ENCODE measurements around the gene OR6C4. TPM values are rescaled to one million over a fixed set of nuclear protein-coding genes. Genes with fewer than 3 reads are reported as not detected.
A peak's percentile ranks its signal among the peaks of the same experiment; 100 is the strongest.
"Not testable (repeated sequence)": the region's sequence is repeated elsewhere in the genome, so short reads cannot be mapped to it uniquely, and the experiment has no call there.

OR6C4 gene
- total RNA-seq (not detected), polyA plus RNA-seq (not detected)

- no peak within 1 kb of the TSS for H3K27ac ChIP-seq (ENCODE audit: insufficient read depth, low read length, poor library complexity, severe bottlenecking)
- Mint-ChIP-seq H3K27me3 (peaks cover 28% of the 10 kb centered on the region), H3K4me1 (no peaks in the 10 kb centered on the region)
Measured at GRCh38 chr12:55549302-55549701, at the start of gene OR6C4. Gene OR6C4, plus strand, starts transcription at chr12:55549602. Its CDS starts 1,625 bp downstream, at chr12:55551227.

DNA sequence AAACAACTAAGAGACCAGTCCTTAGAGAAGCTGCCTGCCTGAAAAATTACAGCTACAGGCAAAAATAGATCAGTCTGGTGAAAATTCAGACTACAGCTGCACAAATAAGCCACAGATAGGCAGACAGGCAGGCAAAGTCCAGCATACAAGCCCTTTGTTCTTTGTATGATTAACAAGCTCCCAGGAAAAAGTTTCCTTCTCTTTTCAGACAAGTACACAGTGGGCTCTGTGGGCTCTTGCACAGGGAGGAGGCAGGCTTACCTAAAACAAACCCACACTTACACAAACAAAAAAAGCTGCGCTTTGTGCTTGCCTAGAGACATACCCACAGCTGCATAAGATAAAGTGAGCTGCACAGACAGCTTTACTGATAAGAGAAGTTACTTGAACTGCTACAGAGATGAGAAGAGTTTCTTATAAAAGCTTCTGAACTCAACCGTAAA lies 49.6 kb upstream of the OR6C4 start:
- no peak overlapping the region for H3K4me3 Mint-ChIP-seq
- H3K27ac ChIP-seq (ENCODE audit: insufficient read depth, low read length, poor library complexity, severe bottlenecking): no peak overlapping the region
- DNase-seq (no peak), ATAC-seq (ENCODE audit: low read depth in 2 of 2) (no peak)
- H3K27me3 Mint-ChIP-seq: no peaks in the 10 kb centered on the region
- H3K36me3 ChIP-seq (ENCODE audit: control insufficient read depth, insufficient read depth, low read length): no peaks in the 10 kb centered on the region
- no peaks in the 10 kb centered on the region for H3K9me3 ChIP-seq (ENCODE audit: control insufficient read depth in 2 of 2, low read length in 2 of 2)
- no peaks in the 10 kb centered on the region for H3K4me1 ChIP-seq (ENCODE audit: control insufficient read depth, insufficient read depth, low read length, poor library complexity, severe bottlenecking)
- H3K36me3 Mint-ChIP-seq: no peaks in the 10 kb centered on the region
- peaks cover 0 to 1% (median 0%) of the 10 kb centered on the region in 7 donors for H3K9me3 Mint-ChIP-seq
- no peak overlapping the region for H3K4me3 ChIP-seq (ENCODE audit: low read depth, low read length)
- no peaks in the 10 kb centered on the region for H3K4me1 Mint-ChIP-seq
- H3K27ac Mint-ChIP-seq: no peak overlapping the region
- H3K27me3 ChIP-seq (ENCODE audit: control insufficient read depth, insufficient read depth, low read length): peaks cover 5% of the 10 kb centered on the region

More at GRCh38 chr12:55549302-55549701, at the start of gene OR6C4:
- Histone ChIP-seq H3K9me3 (ENCODE audit: control insufficient read depth in 2 of 2, low read length in 2 of 2) (no peaks in the 10 kb centered on the region), H3K27me3 (ENCODE audit: control insufficient read depth, insufficient read depth, low read length) (peaks cover 2% of the 10 kb centered on the region), H3K36me3 (ENCODE audit: control insufficient read depth, insufficient read depth, low read length) (no peaks in the 10 kb centered on the region), H3K4me1 (ENCODE audit: control insufficient read depth, insufficient read depth, low read length, poor library complexity, severe bottlenecking) (no peaks in the 10 kb centered on the region), H3K4me3 (ENCODE audit: low read depth, low read length) (no peak within 1 kb of the TSS)
- Mint-ChIP-seq H3K4me3 (no peak within 1 kb of the TSS), H3K36me3 (no peaks in the 10 kb centered on the region), H3K9me3 (peaks cover 0 to 7% (median 3%) of the 10 kb centered on the region in 7 donors), H3K27ac (peak within 1 kb of the TSS in 1 of 3 donors; percentile 70)
- no peak for DNase-seq
- no peak for ATAC-seq (ENCODE audit: low read depth in 2 of 2)

- Histone ChIP-seq H3K4me1 (ENCODE audit: control insufficient read depth, insufficient read depth, low read length, poor library complexity, severe bottlenecking) (no peaks in the 10 kb centered on the region), H3K27ac (ENCODE audit: insufficient read depth, low read length, poor library complexity, severe bottlenecking) (no peak overlapping the region), H3K9me3 (ENCODE audit: control insufficient read depth in 2 of 2, low read length in 2 of 2) (no peaks in the 10 kb centered on the region), H3K36me3 (ENCODE audit: control insufficient read depth, insufficient read depth, low read length) (no peaks in the 10 kb centered on the region), H3K27me3 (ENCODE audit: control insufficient read depth, insufficient read depth, low read length) (peaks cover 3% of the 10 kb centered on the region), H3K4me3 (ENCODE audit: low read depth, low read length) (no peak overlapping the region)
- Mint-ChIP-seq H3K4me1 (no peaks in the 10 kb centered on the region), H3K36me3 (no peaks in the 10 kb centered on the region), H3K27ac (no peak overlapping the region), H3K4me3 (no peak overlapping the region), H3K27me3 (no peaks in the 10 kb centered on the region), H3K9me3 (peaks cover 0 to 1% (median 0%) of the 10 kb centered on the region in 7 donors)
- DNase-seq (no peak), ATAC-seq (ENCODE audit: low read depth in 2 of 2) (no peak)
Measured at GRCh38 chr12:55501601-55502000, 47.8 kb upstream of the OR6C4 start.

GRCh38 chr12:55515696-55516095 lies 33.7 kb upstream of the OR6C4 start:
- ATAC-seq (ENCODE audit: low read depth in 2 of 2) (no peak), DNase-seq (peak in 1 of 3 donors; percentile 1)
- Mint-ChIP-seq H3K4me1 (no peaks in the 10 kb centered on the region), H3K27me3 (peaks cover 16% of the 10 kb centered on the region), H3K9me3 (peaks cover 0 to 10% (median 2%) of the 10 kb centered on the region in 7 donors), H3K36me3 (no peaks in the 10 kb centered on the region), H3K27ac (no peak overlapping the region), H3K4me3 (no peak overlapping the region)
- Histone ChIP-seq H3K4me3 (ENCODE audit: low read depth, low read length) (no peak overlapping the region), H3K4me1 (ENCODE audit: control insufficient read depth, insufficient read depth, low read length, poor library complexity, severe bottlenecking) (no peaks in the 10 kb centered on the region), H3K27ac (ENCODE audit: insufficient read depth, low read length, poor library complexity, severe bottlenecking) (no peak overlapping the region), H3K36me3 (ENCODE audit: control insufficient read depth, insufficient read depth, low read length) (no peaks in the 10 kb centered on the region), H3K27me3 (ENCODE audit: control insufficient read depth, insufficient read depth, low read length) (peaks cover 9% of the 10 kb centered on the region), H3K9me3 (ENCODE audit: control insufficient read depth in 2 of 2, low read length in 2 of 2) (no peaks in the 10 kb centered on the region)

- peaks cover 9% of the 10 kb centered on the region for H3K27me3 ChIP-seq (ENCODE audit: control insufficient read depth, insufficient read depth, low read length)
- ATAC-seq (ENCODE audit: low read depth in 2 of 2): no peak
- no peak overlapping the region for H3K4me3 ChIP-seq (ENCODE audit: low read depth, low read length)
- H3K36me3 Mint-ChIP-seq: no peaks in the 10 kb centered on the region
- DNase-seq: no peak
- H3K4me1 Mint-ChIP-seq: no peaks in the 10 kb centered on the region
- no peak overlapping the region for H3K4me3 Mint-ChIP-seq
- H3K4me1 ChIP-seq (ENCODE audit: control insufficient read depth, insufficient read depth, low read length, poor library complexity, severe bottlenecking): no peaks in the 10 kb centered on the region
- H3K9me3 ChIP-seq (ENCODE audit: control insufficient read depth in 2 of 2, low read length in 2 of 2): no peaks in the 10 kb centered on the region
- H3K27ac ChIP-seq (ENCODE audit: insufficient read depth, low read length, poor library complexity, severe bottlenecking): no peak overlapping the region
- H3K36me3 ChIP-seq (ENCODE audit: control insufficient read depth, insufficient read depth, low read length): no peaks in the 10 kb centered on the region
- H3K9me3 Mint-ChIP-seq: peaks cover 0 to 10% (median 2%) of the 10 kb centered on the region in 7 donors
- H3K27ac Mint-ChIP-seq: no peak overlapping the region
- H3K27me3 Mint-ChIP-seq: peaks cover 16% of the 10 kb centered on the region
Measured at GRCh38 chr12:55516391-55516790, 33.0 kb upstream of the OR6C4 start.

DNA sequence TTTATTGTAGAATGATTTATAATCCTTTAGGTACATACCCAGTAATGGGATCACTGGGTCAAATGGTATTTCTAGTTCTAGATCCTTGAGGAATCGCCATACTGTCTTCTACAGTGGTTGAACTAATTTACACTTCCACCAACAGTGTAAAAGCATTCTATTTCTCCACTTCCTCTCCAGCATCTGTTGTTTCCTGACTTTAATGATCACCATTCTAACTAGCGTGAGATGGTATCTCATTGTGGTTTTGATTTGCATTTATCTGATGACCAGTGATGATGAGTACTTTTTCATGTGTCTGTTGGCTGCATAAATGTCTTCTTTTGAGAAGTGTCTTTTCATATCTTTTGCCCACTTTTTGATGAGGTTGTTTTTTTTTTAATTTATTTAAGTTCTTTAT lies 1.2 kb upstream of the OR6C4 start:
- H3K4me1 Mint-ChIP-seq; H3K4me3 Mint-ChIP-seq; H3K9me3 ChIP-seq (ENCODE audit: control insufficient read depth in 2 of 2, low read length in 2 of 2); H3K27me3 ChIP-seq (ENCODE audit: control insufficient read depth, insufficient read depth, low read length); H3K27ac ChIP-seq (ENCODE audit: insufficient read depth, low read length, poor library complexity, severe bottlenecking); H3K36me3 ChIP-seq (ENCODE audit: control insufficient read depth, insufficient read depth, low read length); DNase-seq; H3K27ac Mint-ChIP-seq; H3K4me1 ChIP-seq (ENCODE audit: control insufficient read depth, insufficient read depth, low read length, poor library complexity, severe bottlenecking); H3K4me3 ChIP-seq (ENCODE audit: low read depth, low read length); H3K36me3 Mint-ChIP-seq; ATAC-seq (ENCODE audit: low read depth in 2 of 2); H3K9me3 Mint-ChIP-seq: not testable (repeated sequence)
- H3K27me3 Mint-ChIP-seq: peaks cover 22% of the 10 kb centered on the region

- no peaks in the 10 kb centered on the region for H3K4me1 ChIP-seq (ENCODE audit: control insufficient read depth, insufficient read depth, low read length, poor library complexity, severe bottlenecking)
- H3K27ac ChIP-seq (ENCODE audit: insufficient read depth, low read length, poor library complexity, severe bottlenecking): no peak overlapping the region
- ATAC-seq (ENCODE audit: low read depth in 2 of 2) (no peak), DNase-seq (no peak)
- Mint-ChIP-seq H3K4me3 (no peak overlapping the region), H3K36me3 (no peaks in the 10 kb centered on the region), H3K27me3 (peaks cover 22% of the 10 kb centered on the region), H3K27ac (no peak overlapping the region), H3K9me3 (peaks cover 0 to 7% (median 3%) of the 10 kb centered on the region in 7 donors), H3K4me1 (no peaks in the 10 kb centered on the region)
- H3K9me3 ChIP-seq (ENCODE audit: control insufficient read depth in 2 of 2, low read length in 2 of 2): no peaks in the 10 kb centered on the region
- peaks cover 2% of the 10 kb centered on the region for H3K27me3 ChIP-seq (ENCODE audit: control insufficient read depth, insufficient read depth, low read length)
- no peaks in the 10 kb centered on the region for H3K36me3 ChIP-seq (ENCODE audit: control insufficient read depth, insufficient read depth, low read length)
- no peak overlapping the region for H3K4me3 ChIP-seq (ENCODE audit: low read depth, low read length)
Measured at GRCh38 chr12:55548756-55549155, 646 bp upstream of the OR6C4 start.

DNA sequence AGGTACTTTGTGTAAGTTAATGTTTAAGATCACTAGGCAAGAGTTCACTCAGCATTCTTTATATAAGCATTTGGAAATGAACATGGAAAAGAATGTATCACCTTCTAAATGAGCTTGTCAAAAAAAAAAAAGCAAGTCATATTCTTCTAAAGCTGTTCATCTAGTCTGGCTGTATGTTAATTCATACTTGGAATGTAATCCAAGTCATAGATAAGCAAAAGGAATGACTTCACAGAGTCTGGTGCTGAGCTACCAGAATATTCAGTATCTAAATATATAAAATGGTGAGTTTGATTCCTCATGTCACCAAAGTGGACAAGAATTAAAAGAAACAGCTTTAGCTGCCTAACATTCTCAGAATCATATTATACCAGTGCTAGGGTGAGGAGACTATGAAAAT lies 4.9 kb downstream of the OR6C4 start:
- H3K27ac Mint-ChIP-seq: no peak overlapping the region
- peaks cover 9 to 14% of the 10 kb centered on the region in 2 experiments for H3K9me3 ChIP-seq (ENCODE audit: control insufficient read depth in 2 of 2, low read length in 2 of 2)
- H3K27me3 ChIP-seq (ENCODE audit: control insufficient read depth, insufficient read depth, low read length): no peaks in the 10 kb centered on the region
- peaks cover 13% of the 10 kb centered on the region for H3K27me3 Mint-ChIP-seq
- no peak overlapping the region for H3K27ac ChIP-seq (ENCODE audit: insufficient read depth, low read length, poor library complexity, severe bottlenecking)
- no peak overlapping the region for H3K4me3 Mint-ChIP-seq
- no peaks in the 10 kb centered on the region for H3K4me1 ChIP-seq (ENCODE audit: control insufficient read depth, insufficient read depth, low read length, poor library complexity, severe bottlenecking)
- no peaks in the 10 kb centered on the region for H3K36me3 Mint-ChIP-seq
- ATAC-seq (ENCODE audit: low read depth in 2 of 2) (no peak), DNase-seq (no peak)
- H3K4me1 Mint-ChIP-seq: no peaks in the 10 kb centered on the region
- H3K36me3 ChIP-seq (ENCODE audit: control insufficient read depth, insufficient read depth, low read length): no peaks in the 10 kb centered on the region
- peaks cover 0 to 18% (median 3%) of the 10 kb centered on the region in 7 donors for H3K9me3 Mint-ChIP-seq
- H3K4me3 ChIP-seq (ENCODE audit: low read depth, low read length): no peak overlapping the region

All from CD4-positive, CD25-positive, alpha-beta regulatory T cell (primary cell).